Measurements from ENCODE around the gene CEP72. TPM values are rescaled to one million over a fixed set of nuclear protein-coding genes. Genes with fewer than 3 reads are reported as not detected.

The CEP72 gene
- total RNA-seq, 4 donors from 2014 or later, result 2.6 to 9.4 (median 4.2) TPM

DNA sequence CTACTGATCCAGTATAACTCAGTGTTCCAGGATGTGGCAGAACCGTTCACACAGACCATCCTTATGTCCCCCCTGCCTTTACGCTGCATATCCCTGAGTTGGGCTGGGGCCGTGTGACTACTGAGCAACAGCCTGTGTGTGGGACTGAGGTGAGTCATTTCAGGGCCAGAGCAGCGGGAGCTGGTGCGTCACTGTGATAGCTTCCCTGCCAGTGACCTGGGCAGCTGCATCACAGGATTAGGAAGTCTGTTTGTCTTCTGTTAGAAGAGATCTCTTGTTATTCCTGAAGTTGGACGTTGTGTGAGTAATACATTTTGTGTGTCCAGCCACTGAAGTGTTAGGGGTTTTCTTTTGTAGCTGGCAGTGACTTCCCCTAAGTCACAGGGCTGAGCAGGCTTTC, 45.4 kb downstream of the CEP72 start:
- TF ChIP-seq EP300 (IDR thresholded peaks at IDR 0.05; ENCODE audit: low read depth), result no peak
- TF ChIP-seq POLR2A (IDR thresholded peaks at IDR 0.05), result no peak
- no peak for TF ChIP-seq POLR2AphosphoS5 (IDR thresholded peaks at IDR 0.05)
- TF ChIP-seq, protein P1, sequence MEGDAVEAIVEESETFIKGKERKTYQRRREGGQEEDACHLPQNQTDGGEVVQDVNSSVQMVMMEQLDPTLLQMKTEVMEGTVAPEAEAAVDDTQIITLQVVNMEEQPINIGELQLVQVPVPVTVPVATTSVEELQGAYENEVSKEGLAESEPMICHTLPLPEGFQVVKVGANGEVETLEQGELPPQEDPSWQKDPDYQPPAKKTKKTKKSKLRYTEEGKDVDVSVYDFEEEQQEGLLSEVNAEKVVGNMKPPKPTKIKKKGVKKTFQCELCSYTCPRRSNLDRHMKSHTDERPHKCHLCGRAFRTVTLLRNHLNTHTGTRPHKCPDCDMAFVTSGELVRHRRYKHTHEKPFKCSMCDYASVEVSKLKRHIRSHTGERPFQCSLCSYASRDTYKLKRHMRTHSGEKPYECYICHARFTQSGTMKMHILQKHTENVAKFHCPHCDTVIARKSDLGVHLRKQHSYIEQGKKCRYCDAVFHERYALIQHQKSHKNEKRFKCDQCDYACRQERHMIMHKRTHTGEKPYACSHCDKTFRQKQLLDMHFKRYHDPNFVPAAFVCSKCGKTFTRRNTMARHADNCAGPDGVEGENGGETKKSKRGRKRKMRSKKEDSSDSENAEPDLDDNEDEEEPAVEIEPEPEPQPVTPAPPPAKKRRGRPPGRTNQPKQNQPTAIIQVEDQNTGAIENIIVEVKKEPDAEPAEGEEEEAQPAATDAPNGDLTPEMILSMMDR (IDR thresholded peaks at IDR 0.05), result no peak
- H3K36me3 ChIP-seq, result no peaks in the 10 kb centered on the region
- H3K9me3 ChIP-seq, result no peaks in the 10 kb centered on the region
- H3K27ac ChIP-seq, result no peak overlapping the region
- no peak overlapping the region for H3K4me3 ChIP-seq
- H3K27me3 ChIP-seq, result no peaks in the 10 kb centered on the region
- intact Hi-C loops (cut with DNase I; ENCODE audit: low total_unique reads) (no loop called here), in situ Hi-C loops (cut with MboI; ENCODE audit: low pct_ligation_motif_present in 1 of 4, low pct_unique_long_range_greater_than_20kb in 1 of 4, low sequenced_read_pairs in 3 of 4) (loop anchor here in 1 of 4 donors (25.0 kb wide), 1 partner anchor 255 kb away; no protein-coding TSS in a partner anchor)
- no peaks in the 10 kb centered on the region for H3K4me1 ChIP-seq
- DNase-seq, result no peak
- 80 to 89% methylated on average over 1 to 6 of the region's 6 CpGs for WGBS, 2 donors (ENCODE audit: low coverage in 1 of 2)

DNA sequence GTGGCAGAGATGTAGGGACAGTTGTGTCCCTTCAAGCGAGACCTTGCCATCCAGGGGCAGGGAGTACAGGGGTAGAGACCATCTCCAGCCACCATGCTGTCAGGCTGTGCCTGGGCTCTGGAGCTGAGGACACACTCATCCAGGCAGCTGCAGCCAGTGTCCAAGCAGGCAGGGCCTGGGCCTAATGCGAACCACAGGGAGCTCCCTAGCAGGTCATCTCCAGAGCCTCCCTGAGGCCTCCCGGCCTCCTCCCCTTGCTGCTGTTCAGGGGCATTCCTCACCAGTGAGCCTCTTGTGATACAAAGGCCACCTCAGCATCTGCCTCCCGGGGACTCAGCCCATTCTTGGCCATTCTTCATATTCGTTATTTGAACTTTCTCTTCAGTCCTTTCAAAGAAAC, 46.0 kb downstream of the CEP72 start:
- in situ Hi-C loops (cut with MboI; ENCODE audit: low pct_ligation_motif_present in 1 of 4, low pct_unique_long_range_greater_than_20kb in 1 of 4, low sequenced_read_pairs in 3 of 4) (loop anchor here in 1 of 4 donors (25.0 kb wide), 1 partner anchor 254 kb away; no protein-coding TSS in a partner anchor), intact Hi-C loops (cut with DNase I; ENCODE audit: low total_unique reads) (no loop called here)
- DNase-seq, result no peak
- Histone ChIP-seq H3K4me3 (no peak overlapping the region), H3K4me1 (no peaks in the 10 kb centered on the region), H3K27ac (no peak overlapping the region), H3K9me3 (no peaks in the 10 kb centered on the region), H3K27me3 (no peaks in the 10 kb centered on the region), H3K36me3 (no peaks in the 10 kb centered on the region)
- TF ChIP-seq EP300 (IDR thresholded peaks at IDR 0.05; ENCODE audit: low read depth) (no peak), POLR2AphosphoS5 (IDR thresholded peaks at IDR 0.05) (no peak), POLR2A (IDR thresholded peaks at IDR 0.05) (no peak)
- TF ChIP-seq, protein P1 (IDR thresholded peaks at IDR 0.05), result no peak
- WGBS, 2 donors (ENCODE audit: low coverage in 1 of 2), result 97 to 99% methylated on average over 3 to 5 of the region's 5 CpGs

DNA sequence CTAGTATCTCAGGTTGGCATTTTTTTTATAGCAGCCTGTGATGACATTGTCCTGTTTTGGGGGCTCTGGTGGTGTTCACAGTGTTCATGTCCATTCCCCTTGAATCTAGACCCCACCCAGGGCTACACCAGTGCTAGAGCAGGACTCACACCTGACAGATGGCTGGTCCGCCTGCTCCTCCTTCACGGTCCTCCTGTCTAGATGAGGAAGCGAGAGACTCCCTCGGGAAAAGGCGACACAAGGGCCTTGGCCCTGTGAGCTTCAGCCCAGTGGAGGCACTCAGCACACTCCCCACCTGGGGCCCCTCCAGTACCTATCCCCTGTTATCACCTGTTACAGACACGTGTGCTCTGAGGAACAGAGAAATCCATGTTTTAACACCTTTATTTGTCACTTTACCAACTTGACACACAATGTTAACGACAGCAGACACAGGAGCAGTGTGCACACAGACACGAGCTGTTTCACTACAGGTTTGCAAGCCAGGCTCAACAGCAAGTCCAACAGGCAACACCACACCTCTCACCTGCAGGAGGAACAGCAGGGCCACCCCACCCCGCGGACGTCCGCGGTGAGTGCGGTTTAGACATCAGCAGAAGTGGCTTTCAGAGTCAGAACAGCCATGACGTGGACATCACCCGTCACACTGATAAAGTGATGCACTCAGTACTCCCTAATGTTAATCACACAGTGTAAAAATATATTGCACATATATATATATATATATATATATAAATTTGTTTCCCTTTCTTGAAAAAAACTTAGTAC, 47.5 kb downstream of the CEP72 start:
- no peak overlapping the region for H3K4me3 ChIP-seq
- H3K4me1 ChIP-seq, result peaks cover 0 to 13% (median 7%) of the 10 kb centered on the region in 4 donors
- H3K36me3 ChIP-seq, result no peaks in the 10 kb centered on the region
- no peak for TF ChIP-seq EP300 (IDR thresholded peaks at IDR 0.05; ENCODE audit: low read depth)
- H3K27me3 ChIP-seq, result no peaks in the 10 kb centered on the region
- in situ Hi-C loops (cut with MboI; ENCODE audit: low pct_ligation_motif_present in 1 of 4, low pct_unique_long_range_greater_than_20kb in 1 of 4, low sequenced_read_pairs in 3 of 4), result loop anchor here in 2 of 4 donors (10.0 to 25.0 kb wide), 2 partner anchors 245 to 253 kb away; no protein-coding TSS in a partner anchor
- no peak overlapping the region for H3K27ac ChIP-seq
- no peaks in the 10 kb centered on the region for H3K9me3 ChIP-seq
- intact Hi-C loops (cut with DNase I; ENCODE audit: low total_unique reads), result no loop called here
- DNase-seq, result no peak
- 99 to 100% methylated on average over 3 to 16 of the region's 16 CpGs for WGBS, 2 donors (ENCODE audit: low coverage in 1 of 2)

DNA sequence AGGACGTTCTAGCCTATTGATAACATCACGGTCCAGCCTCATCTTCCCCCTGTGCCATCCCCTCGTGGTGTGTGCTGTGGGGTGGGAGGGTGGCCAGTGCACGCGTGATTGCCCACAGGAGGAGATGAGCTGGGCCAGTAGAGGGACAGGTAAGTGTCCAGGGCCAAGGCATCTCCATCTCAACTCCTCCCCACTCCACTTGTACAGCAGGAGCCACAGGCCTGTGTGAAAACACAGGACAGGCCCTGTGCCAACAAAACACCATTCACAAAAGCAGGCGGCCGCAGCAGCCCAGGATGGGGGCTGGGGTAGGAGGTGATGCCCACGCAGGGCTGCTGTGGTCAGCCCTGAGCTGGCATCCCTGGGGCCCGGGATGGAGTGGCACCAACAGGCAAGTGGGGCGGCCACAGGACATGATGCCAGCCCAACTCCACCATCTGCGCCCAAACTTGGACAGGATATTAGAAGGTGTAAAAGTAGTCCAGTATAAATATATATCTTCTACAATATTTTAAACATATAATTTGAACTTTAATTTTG, 48.4 kb downstream of the CEP72 start:
- Histone ChIP-seq H3K27me3 (no peaks in the 10 kb centered on the region), H3K36me3 (no peaks in the 10 kb centered on the region), H3K27ac (no peak overlapping the region), H3K4me3 (no peak overlapping the region), H3K9me3 (no peaks in the 10 kb centered on the region), H3K4me1 (peaks cover 0 to 14% (median 7%) of the 10 kb centered on the region in 4 donors)
- WGBS, 2 donors (ENCODE audit: low coverage in 1 of 2), result 95 to 100% methylated on average over 2 to 11 of the region's 11 CpGs
- TF ChIP-seq POLR2A (IDR thresholded peaks at IDR 0.05), result no peak
- no peak for TF ChIP-seq POLR2AphosphoS5 (IDR thresholded peaks at IDR 0.05)
- no peak for TF ChIP-seq EP300 (IDR thresholded peaks at IDR 0.05; ENCODE audit: low read depth)
- TF ChIP-seq, protein P1 (IDR thresholded peaks at IDR 0.05), result no peak
- no peak for DNase-seq
- intact Hi-C loops (cut with DNase I; ENCODE audit: low total_unique reads), result no loop called here
- in situ Hi-C loops (cut with MboI; ENCODE audit: low pct_ligation_motif_present in 1 of 4, low pct_unique_long_range_greater_than_20kb in 1 of 4, low sequenced_read_pairs in 3 of 4), result loop anchor here in 2 of 4 donors (10.0 to 25.0 kb wide), 2 partner anchors 244 to 252 kb away; no protein-coding TSS in a partner anchor

Measured in transverse colon (tissue), 4 donors.